GM12864 (cell line): ENCODE data around the gene REXO1.

Source experiments
- DNase-seq: peaks from one replicate; pipeline ENCODE4 v3.0.0-alpha.2; 2011; ENCODE audit warnings: low read depth
- H3K4me3 ChIP-seq: 2 replicates; pipeline ENCODE4 v1.5.1; 2011; ENCODE audit warnings: mild to moderate bottlenecking, low read depth, low read length, control low read depth
- CTCF ChIP-seq: IDR thresholded peaks from 2 replicates; pipeline ENCODE4 v1.5.1; 2011; ENCODE audit warnings: low read depth, mild to moderate bottlenecking, moderate library complexity, low read length, control low read depth, inconsistent platforms; ENCODE audit errors: missing control alignments

The REXO1 gene

GRCh38 chr19:1818549-1819195 lies 29.6 kb downstream of the REXO1 start:
- no peak for DNase-seq
- no peak for TF ChIP-seq CTCF
- H3K4me3 ChIP-seq = no peak overlapping the region

GRCh38 chr19:1817553-1818179 lies 30.6 kb downstream of the REXO1 start:
- no peak for TF ChIP-seq CTCF
- no peak overlapping the region for H3K4me3 ChIP-seq
- DNase-seq = no peak

- no peak for DNase-seq
- H3K4me3 ChIP-seq = no peak overlapping the region
- no peak for TF ChIP-seq CTCF
Measured at GRCh38 chr19:1816530-1817298, 31.6 kb downstream of the REXO1 start.

- no peak overlapping the region for H3K4me3 ChIP-seq
Measured at GRCh38 chr19:1815605-1816529, 32.4 kb downstream of the REXO1 start.

GRCh38 chr19:1814833-1815604 lies 33.3 kb downstream of the REXO1 start:
- no peak for DNase-seq
- no peak overlapping the region for H3K4me3 ChIP-seq
- TF ChIP-seq CTCF = no peak

More at GRCh38 chr19:1815605-1816529, 32.4 kb downstream of the REXO1 start:
- TF ChIP-seq CTCF = no peak
- DNase-seq = no peak

- no peak overlapping the region for H3K4me3 ChIP-seq
- DNase-seq = no peak
- TF ChIP-seq CTCF = no peak
Measured at GRCh38 chr19:1814391-1814790, 33.9 kb downstream of the REXO1 start.
